ENCODE data around the gene RIMOC1.
A peak's percentile ranks its signal among the peaks of the same experiment; 100 is the strongest.

The RIMOC1 gene

GRCh38 chr5:41903892-41904799 is at the start of gene RIMOC1:
Gene RIMOC1, plus strand, starts transcription at chr5:41904344. Its CDS starts 24 bp downstream, at chr5:41904368.
- Histone ChIP-seq H3K36me3 (ENCODE audit: insufficient read depth, low read length) (peaks cover 5% of the 10 kb centered on the region; the same call in 1 of the 2 replicates), H3K4me1 (ENCODE audit: insufficient read depth, low read length, poor library complexity, severe bottlenecking) (peaks cover 40% of the 10 kb centered on the region), H3K4me2 (ENCODE audit: low read depth, low read length, poor library complexity, severe bottlenecking) (peak within 1 kb of the TSS; percentile 85), H3K4me3 (ENCODE audit: low read length, poor library complexity, severe bottlenecking) (peak within 1 kb of the TSS; percentile 98), H3K27me3 (ENCODE audit: insufficient read depth, low read length, poor library complexity, severe bottlenecking) (peaks cover 11% of the 10 kb centered on the region), H3K9me2 (replicated peaks; ENCODE audit: low read depth, low read length) (no peaks in the 10 kb centered on the region), H3F3A (ENCODE audit: low read depth) (no peaks in the 10 kb centered on the region), H3K79me2 (ENCODE audit: insufficient read depth, low read length) (peaks cover 39% of the 10 kb centered on the region), H2AFZ (ENCODE audit: low read length) (peak within 1 kb of the TSS; percentile 78), H3K9me3 (ENCODE audit: insufficient read depth, low read depth, low read length) (no peaks in the 10 kb centered on the region), H3K9ac (ENCODE audit: low read depth, low read length, poor library complexity, severe bottlenecking) (peak within 1 kb of the TSS; percentile 92), H4K20me1 (ENCODE audit: insufficient read depth, low read length, poor library complexity, severe bottlenecking) (peaks cover 13% of the 10 kb centered on the region)
- TF ChIP-seq CTCF (conservative IDR thresholded peaks at IDR 0.05; ENCODE audit: low read length) (no peak), EZH2phosphoT487 (IDR thresholded peaks at IDR 0.05; ENCODE audit: borderline replicate concordance) (no peak)

- Histone ChIP-seq H3K9me3 (ENCODE audit: insufficient read depth, low read depth, low read length) (no peaks in the 10 kb centered on the region), H3K9me2 (replicated peaks; ENCODE audit: low read depth, low read length) (no peaks in the 10 kb centered on the region), H3F3A (ENCODE audit: low read depth) (no peaks in the 10 kb centered on the region), H3K4me1 (ENCODE audit: insufficient read depth, low read length, poor library complexity, severe bottlenecking) (no peaks in the 10 kb centered on the region), H4K20me1 (ENCODE audit: insufficient read depth, low read length, poor library complexity, severe bottlenecking) (no peaks in the 10 kb centered on the region), H2AFZ (ENCODE audit: low read length) (no peak overlapping the region), H3K9ac (ENCODE audit: low read depth, low read length, poor library complexity, severe bottlenecking) (no peak overlapping the region), H3K4me2 (ENCODE audit: low read depth, low read length, poor library complexity, severe bottlenecking) (no peak overlapping the region), H3K36me3 (ENCODE audit: insufficient read depth, low read length) (peaks cover 76% of the 10 kb centered on the region), H3K79me2 (ENCODE audit: insufficient read depth, low read length) (no peaks in the 10 kb centered on the region), H3K4me3 (ENCODE audit: low read length, poor library complexity, severe bottlenecking) (no peak overlapping the region), H3K27me3 (ENCODE audit: insufficient read depth, low read length, poor library complexity, severe bottlenecking) (no peaks in the 10 kb centered on the region)
- no peak for TF ChIP-seq EZH2phosphoT487 (IDR thresholded peaks at IDR 0.05; ENCODE audit: borderline replicate concordance)
- peak; percentile 87 for TF ChIP-seq CTCF (conservative IDR thresholded peaks at IDR 0.05; ENCODE audit: low read length)
Measured at GRCh38 chr5:41856644-41857491, 47.3 kb upstream of the RIMOC1 start.

GRCh38 chr5:41857989-41858388 is 46.2 kb upstream of the RIMOC1 start:
- H3K36me3 ChIP-seq (ENCODE audit: insufficient read depth, low read length) = peaks cover 64% of the 10 kb centered on the region
- H2AFZ ChIP-seq (ENCODE audit: low read length) = no peak overlapping the region
- H3K79me2 ChIP-seq (ENCODE audit: insufficient read depth, low read length) = no peaks in the 10 kb centered on the region; the same call in 1 of the 2 replicates
- H3K4me1 ChIP-seq (ENCODE audit: insufficient read depth, low read length, poor library complexity, severe bottlenecking) = no peaks in the 10 kb centered on the region
- H3K4me3 ChIP-seq (ENCODE audit: low read length, poor library complexity, severe bottlenecking) = no peak overlapping the region
- no peaks in the 10 kb centered on the region for H3K9me2 ChIP-seq (replicated peaks; ENCODE audit: low read depth, low read length)
- H4K20me1 ChIP-seq (ENCODE audit: insufficient read depth, low read length, poor library complexity, severe bottlenecking) = peaks cover 3% of the 10 kb centered on the region
- H3K4me2 ChIP-seq (ENCODE audit: low read depth, low read length, poor library complexity, severe bottlenecking) = no peak overlapping the region
- H3K9me3 ChIP-seq (ENCODE audit: insufficient read depth, low read depth, low read length) = no peaks in the 10 kb centered on the region
- no peak overlapping the region for H3K9ac ChIP-seq (ENCODE audit: low read depth, low read length, poor library complexity, severe bottlenecking)
- no peaks in the 10 kb centered on the region for H3K27me3 ChIP-seq (ENCODE audit: insufficient read depth, low read length, poor library complexity, severe bottlenecking)
- TF ChIP-seq CTCF (conservative IDR thresholded peaks at IDR 0.05; ENCODE audit: low read length) = no peak
- TF ChIP-seq EZH2phosphoT487 (IDR thresholded peaks at IDR 0.05; ENCODE audit: borderline replicate concordance) = no peak
- H3F3A ChIP-seq (ENCODE audit: low read depth) = no peaks in the 10 kb centered on the region

All from Loucy (cell line).